Stimulated activated CD4-positive, alpha-beta T cell treated with anti-CD3 and anti-CD28 coated beads, Interleukin-2, amount 100 ng/mL, for 4 hours (primary cell): ENCODE data around the gene OCA2.

Source experiments
- DNase-seq: peaks from one replicate; pipeline ENCODE4 v3.0.0-alpha.2; 2020; ENCODE audit warnings: low read depth

Gene OCA2

GRCh38 chr15:28103831-28104230, 4.7 kb upstream of the OCA2 start:
- no peak for DNase-seq

GRCh38 chr15:28101983-28102441, 2.9 kb upstream of the OCA2 start:
- no peak for DNase-seq

GRCh38 chr15:28101201-28101600, 2.1 kb upstream of the OCA2 start:
- no peak for DNase-seq

- DNase-seq = no peak
These were observed 1.5 kb upstream of the OCA2 start for GRCh38 chr15:28100516-28101195.

GRCh38 chr15:28099555-28100140, 533 bp upstream of the OCA2 start:
- DNase-seq = no peak

GRCh38 chr15:28098360-28098765, 752 bp downstream of the OCA2 start:
- DNase-seq = no peak

- DNase-seq = no peak
These were observed 1.3 kb downstream of the OCA2 start for GRCh38 chr15:28097656-28098359.

- no peak for DNase-seq
These were observed 2.3 kb downstream of the OCA2 start for GRCh38 chr15:28096670-28097431.

- DNase-seq = no peak
These were observed 2.8 kb downstream of the OCA2 start for GRCh38 chr15:28096411-28096669.

- no peak for DNase-seq
These were observed 4.2 kb downstream of the OCA2 start for GRCh38 chr15:28094732-28095521.

- DNase-seq = no peak
These were observed 5.2 kb downstream of the OCA2 start for GRCh38 chr15:28093752-28094535.

GRCh38 chr15:28091313-28091712, 7.8 kb downstream of the OCA2 start:
- DNase-seq = no peak

- peak; percentile 51 for DNase-seq
These were observed 12.9 kb downstream of the OCA2 start for GRCh38 chr15:28086175-28086703.

- no peak for DNase-seq
These were observed 13.5 kb downstream of the OCA2 start for GRCh38 chr15:28085489-28086174.

- no peak for DNase-seq
These were observed 14.6 kb downstream of the OCA2 start for GRCh38 chr15:28084547-28084946.

- no peak for DNase-seq
These were observed 16.0 kb downstream of the OCA2 start for GRCh38 chr15:28082891-28083684.

- no peak for DNase-seq
These were observed 17.5 kb downstream of the OCA2 start for GRCh38 chr15:28081594-28081993.

GRCh38 chr15:28080386-28080785, 18.7 kb downstream of the OCA2 start:
- no peak for DNase-seq

GRCh38 chr15:28079313-28079969, 19.7 kb downstream of the OCA2 start:
- no peak for DNase-seq
